Activated T-cell treated with anti-CD3 and anti-CD28 coated beads, Interleukin-2, amount 50 U/mL, for 4 hours (primary cell): ENCODE data around the gene NKRF. TPM values are rescaled to one million over a fixed set of nuclear protein-coding genes. Genes with fewer than 3 reads are reported as not detected.
"Not testable (repeated sequence)": the region's sequence is repeated elsewhere in the genome, so short reads cannot be mapped to it uniquely, and the experiment has no call there.

Experiments
- ATAC-seq, 2 donors: fragments of 200-7000 bp; cut with Tn5 transposase; one replicate each; pipeline ENCODE4 v1.10.0; 2021
- DNase-seq: peaks from one replicate; pipeline ENCODE4 v3.0.0-alpha.2; 2020
- H3K27me3 Mint-ChIP-seq: one replicate; pipeline ENCODE4 v1.8.0; 2021; ENCODE audit warnings: low read depth, mixed read lengths
- H3K36me3 Mint-ChIP-seq: one replicate; pipeline ENCODE4 v1.8.0; 2022; ENCODE audit warnings: mixed read lengths; ENCODE audit not compliant: insufficient read depth
- H3K4me1 Mint-ChIP-seq: one replicate; pipeline ENCODE4 v1.8.0; 2021; ENCODE audit warnings: low read depth, mixed read lengths
- H3K4me3 Mint-ChIP-seq: one replicate; pipeline ENCODE4 v1.8.0; 2021; ENCODE audit warnings: mild to moderate bottlenecking, moderate library complexity, mixed read lengths
- H3K9me3 Mint-ChIP-seq: one replicate; pipeline ENCODE4 v1.8.0; 2021; ENCODE audit warnings: mixed read lengths
- total RNA-seq, 3 donors: library from RNA; stranded (reverse); gene quantifications; one replicate each; pipeline ENCODE4 v1.2.1, GENCODE V29; 2021

NKRF gene
- total RNA-seq, result 10 to 100 TPM; 27.4 to 30.0 (median 28.9) TPM

GRCh38 chrX:119606280-119607017 lies at the start of gene NKRF:
NKRF (minus strand) TSS chrX:119606424.
- H3K27me3 Mint-ChIP-seq, result no peaks in the 10 kb centered on the region
- peak; percentile 84 to 86 for ATAC-seq
- no peaks in the 10 kb centered on the region for H3K9me3 Mint-ChIP-seq
- peaks cover 29% of the 10 kb centered on the region for H3K4me1 Mint-ChIP-seq
- H3K36me3 Mint-ChIP-seq, result peaks cover 4% of the 10 kb centered on the region
- peak; percentile 85 for DNase-seq
- H3K4me3 Mint-ChIP-seq, result peak within 1 kb of the TSS; percentile 96

- peak; percentile 61 for DNase-seq
- ATAC-seq, result peak; percentile 78 to 79
- peaks cover 48% of the 10 kb centered on the region for H3K4me1 Mint-ChIP-seq
- peak overlapping the region; percentile 53 for H3K4me3 Mint-ChIP-seq
- no peaks in the 10 kb centered on the region for H3K9me3 Mint-ChIP-seq
- H3K36me3 Mint-ChIP-seq, result peaks cover 27% of the 10 kb centered on the region
- no peaks in the 10 kb centered on the region for H3K27me3 Mint-ChIP-seq
These were observed 48.9 kb upstream of the NKRF start for GRCh38 chrX:119655125-119655524.

GRCh38 chrX:119654112-119654531 lies 47.9 kb upstream of the NKRF start:
- ATAC-seq (peak; percentile 44 to 56), DNase-seq (peak; percentile 10)
- H3K36me3 Mint-ChIP-seq, result peaks cover 21% of the 10 kb centered on the region
- no peaks in the 10 kb centered on the region for H3K9me3 Mint-ChIP-seq
- no peaks in the 10 kb centered on the region for H3K27me3 Mint-ChIP-seq
- no peak overlapping the region for H3K4me3 Mint-ChIP-seq
- peaks cover 44% of the 10 kb centered on the region for H3K4me1 Mint-ChIP-seq

- peaks cover 20% of the 10 kb centered on the region for H3K36me3 Mint-ChIP-seq
- no peaks in the 10 kb centered on the region for H3K9me3 Mint-ChIP-seq
- H3K4me3 Mint-ChIP-seq, result peak overlapping the region; percentile 50
- H3K27me3 Mint-ChIP-seq, result no peaks in the 10 kb centered on the region
- peaks cover 24% of the 10 kb centered on the region for H3K4me1 Mint-ChIP-seq
- ATAC-seq, result peak in 1 of 2 donors; percentile 3
- no peak for DNase-seq
These were observed 42.2 kb upstream of the NKRF start for GRCh38 chrX:119648421-119648775.

- Mint-ChIP-seq H3K4me1 (peaks cover 21% of the 10 kb centered on the region), H3K9me3 (no peaks in the 10 kb centered on the region), H3K36me3 (peaks cover 15% of the 10 kb centered on the region), H3K27me3 (no peaks in the 10 kb centered on the region), H3K4me3 (peak overlapping the region; percentile 50)
- ATAC-seq, result peak; percentile 97 to 98
- peak; percentile 37 for DNase-seq
These were observed 41.6 kb upstream of the NKRF start for GRCh38 chrX:119647552-119648420.

- DNase-seq (no peak), ATAC-seq (no peak)
- no peaks in the 10 kb centered on the region for H3K27me3 Mint-ChIP-seq
- no peaks in the 10 kb centered on the region for H3K9me3 Mint-ChIP-seq
- H3K4me1 Mint-ChIP-seq, result peaks cover 21% of the 10 kb centered on the region
- no peak overlapping the region for H3K4me3 Mint-ChIP-seq
- peaks cover 15% of the 10 kb centered on the region for H3K36me3 Mint-ChIP-seq
These were observed 40.9 kb upstream of the NKRF start for GRCh38 chrX:119647089-119647488.

GRCh38 chrX:119646515-119646914 lies 40.3 kb upstream of the NKRF start:
- no peak for DNase-seq
- Mint-ChIP-seq H3K4me3 (no peak overlapping the region), H3K27me3 (no peaks in the 10 kb centered on the region), H3K36me3 (peaks cover 15% of the 10 kb centered on the region), H3K9me3 (no peaks in the 10 kb centered on the region), H3K4me1 (peaks cover 21% of the 10 kb centered on the region)
- ATAC-seq, result no peak

GRCh38 chrX:119643696-119644095 lies 37.5 kb upstream of the NKRF start:
- DNase-seq, result no peak
- no peak for ATAC-seq
- no peak overlapping the region for H3K4me3 Mint-ChIP-seq
- no peaks in the 10 kb centered on the region for H3K27me3 Mint-ChIP-seq
- peaks cover 17% of the 10 kb centered on the region for H3K4me1 Mint-ChIP-seq
- no peaks in the 10 kb centered on the region for H3K9me3 Mint-ChIP-seq
- peaks cover 15% of the 10 kb centered on the region for H3K36me3 Mint-ChIP-seq

- Mint-ChIP-seq H3K27me3 (no peaks in the 10 kb centered on the region), H3K4me3 (no peak overlapping the region), H3K4me1 (peaks cover 12% of the 10 kb centered on the region), H3K9me3 (no peaks in the 10 kb centered on the region), H3K36me3 (peaks cover 15% of the 10 kb centered on the region)
- ATAC-seq, result no peak
- no peak for DNase-seq
These were observed 34.5 kb upstream of the NKRF start for GRCh38 chrX:119640731-119641170.

- no peak overlapping the region for H3K4me3 Mint-ChIP-seq
- ATAC-seq, result peak in 1 of 2 donors; percentile 32
These were observed 32.7 kb upstream of the NKRF start for GRCh38 chrX:119638725-119639471.

GRCh38 chrX:119637421-119637820 lies 31.2 kb upstream of the NKRF start:
- ATAC-seq, H3K27me3 Mint-ChIP-seq, DNase-seq, H3K9me3 Mint-ChIP-seq, H3K4me3 Mint-ChIP-seq: not testable (repeated sequence)
- Mint-ChIP-seq H3K36me3 (peaks cover 34% of the 10 kb centered on the region), H3K4me1 (peaks cover 20% of the 10 kb centered on the region)

More at GRCh38 chrX:119638725-119639471, 32.7 kb upstream of the NKRF start:
- H3K27me3 Mint-ChIP-seq, result no peaks in the 10 kb centered on the region
- H3K4me1 Mint-ChIP-seq, result peaks cover 20% of the 10 kb centered on the region
- peaks cover 25% of the 10 kb centered on the region for H3K36me3 Mint-ChIP-seq
- no peak for DNase-seq
- H3K9me3 Mint-ChIP-seq, result no peaks in the 10 kb centered on the region

GRCh38 chrX:119636419-119636818 lies 30.2 kb upstream of the NKRF start:
- Mint-ChIP-seq H3K36me3 (peaks cover 34% of the 10 kb centered on the region), H3K27me3 (no peaks in the 10 kb centered on the region), H3K9me3 (no peaks in the 10 kb centered on the region), H3K4me3 (no peak overlapping the region), H3K4me1 (peaks cover 20% of the 10 kb centered on the region)
- ATAC-seq, result peak in 1 of 2 donors; percentile 18
- no peak for DNase-seq

GRCh38 chrX:119635799-119636198 lies 29.6 kb upstream of the NKRF start:
- Mint-ChIP-seq H3K27me3 (no peaks in the 10 kb centered on the region), H3K36me3 (peaks cover 34% of the 10 kb centered on the region), H3K4me1 (peaks cover 20% of the 10 kb centered on the region), H3K4me3 (no peak overlapping the region), H3K9me3 (no peaks in the 10 kb centered on the region)
- DNase-seq, result no peak
- ATAC-seq, result no peak

GRCh38 chrX:119635179-119635578 lies 29.0 kb upstream of the NKRF start:
- ATAC-seq, result no peak
- no peak overlapping the region for H3K4me3 Mint-ChIP-seq
- H3K27me3 Mint-ChIP-seq, result no peaks in the 10 kb centered on the region
- DNase-seq, result no peak
- H3K36me3 Mint-ChIP-seq, result peaks cover 34% of the 10 kb centered on the region
- H3K4me1 Mint-ChIP-seq, result peaks cover 20% of the 10 kb centered on the region
- H3K9me3 Mint-ChIP-seq, result no peaks in the 10 kb centered on the region
